GM19351 (cell line): ENCODE measurements around the gene YRDC.
"Not testable (repeated sequence)": the region's sequence is repeated elsewhere in the genome, so short reads cannot be mapped to it uniquely, and the experiment has no call there.

Source experiments
- ATAC-seq: cut with Tn5 transposase; IDR thresholded peaks from one replicate; pipeline ENCODE4 v1.9.1; 2021; ENCODE audit warnings: mild to moderate bottlenecking, moderate library complexity; ENCODE audit not compliant: unreplicated experiment

YRDC gene

DNA sequence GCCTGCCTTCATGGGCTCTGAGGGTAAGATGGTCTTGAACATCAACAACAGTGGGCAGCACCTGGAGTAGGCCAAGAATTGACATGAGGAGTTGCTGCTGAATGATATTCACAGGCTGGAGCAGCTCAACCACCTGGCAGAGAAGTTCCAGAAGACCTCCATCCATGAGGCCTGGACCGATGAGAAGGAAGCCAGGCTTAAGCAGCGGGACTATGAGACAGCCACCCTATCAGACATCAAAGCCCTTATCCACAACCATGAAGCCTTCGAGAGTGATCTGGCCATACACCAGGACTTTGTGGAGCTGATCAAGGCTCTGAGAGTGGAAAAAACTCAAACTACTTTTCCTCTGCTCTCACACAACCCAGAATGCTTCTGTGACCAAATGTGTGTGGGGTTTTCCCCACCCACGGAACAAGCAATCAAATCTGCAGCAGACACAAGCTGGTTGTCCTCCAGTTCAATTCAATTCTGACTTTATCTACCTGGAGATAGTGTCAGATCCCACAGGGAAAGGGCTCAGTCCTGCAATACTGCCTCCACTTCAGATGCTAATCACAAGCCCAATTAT, 31.0 kb downstream of the YRDC start:
- ATAC-seq, result no peak

DNA sequence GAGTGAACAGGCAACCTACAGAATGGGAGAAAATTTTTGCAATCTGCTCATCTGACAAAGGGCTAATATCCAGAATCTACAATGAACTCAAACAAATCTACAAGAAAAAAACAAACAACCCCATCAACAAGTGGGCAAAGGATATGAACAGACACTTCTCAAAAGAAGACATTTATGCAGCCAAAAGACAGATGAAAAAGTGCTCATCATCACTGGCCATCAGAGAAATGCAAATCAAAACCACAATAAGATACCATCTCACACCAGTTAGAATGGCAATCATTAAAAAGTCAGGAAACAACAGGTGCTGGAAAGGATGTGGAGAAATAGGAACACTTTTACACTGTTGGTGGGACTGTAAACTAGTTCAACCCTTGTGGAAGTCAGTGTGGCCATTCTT, 36.6 kb downstream of the YRDC start:
- not testable (repeated sequence) for ATAC-seq

DNA sequence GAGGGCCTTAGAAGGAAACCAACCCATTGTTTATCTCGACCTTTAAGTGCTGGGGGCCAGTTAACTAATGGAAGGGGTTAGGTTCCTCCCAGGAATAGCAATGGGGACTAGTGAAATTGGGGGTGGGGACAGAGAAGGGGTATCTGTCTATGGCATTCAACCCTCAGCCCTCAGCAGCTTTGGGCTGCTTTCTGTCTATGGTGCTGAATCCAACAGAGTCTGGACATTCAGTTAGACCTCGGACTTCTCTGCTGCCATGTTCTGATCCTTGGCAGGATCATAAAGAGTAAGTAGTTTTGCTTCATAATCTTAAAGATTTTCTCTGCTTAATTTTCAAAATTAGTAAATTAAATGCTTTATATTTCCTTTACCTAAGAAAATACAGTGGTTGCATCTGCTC, 40.5 kb downstream of the YRDC start:
- ATAC-seq, result no peak

DNA sequence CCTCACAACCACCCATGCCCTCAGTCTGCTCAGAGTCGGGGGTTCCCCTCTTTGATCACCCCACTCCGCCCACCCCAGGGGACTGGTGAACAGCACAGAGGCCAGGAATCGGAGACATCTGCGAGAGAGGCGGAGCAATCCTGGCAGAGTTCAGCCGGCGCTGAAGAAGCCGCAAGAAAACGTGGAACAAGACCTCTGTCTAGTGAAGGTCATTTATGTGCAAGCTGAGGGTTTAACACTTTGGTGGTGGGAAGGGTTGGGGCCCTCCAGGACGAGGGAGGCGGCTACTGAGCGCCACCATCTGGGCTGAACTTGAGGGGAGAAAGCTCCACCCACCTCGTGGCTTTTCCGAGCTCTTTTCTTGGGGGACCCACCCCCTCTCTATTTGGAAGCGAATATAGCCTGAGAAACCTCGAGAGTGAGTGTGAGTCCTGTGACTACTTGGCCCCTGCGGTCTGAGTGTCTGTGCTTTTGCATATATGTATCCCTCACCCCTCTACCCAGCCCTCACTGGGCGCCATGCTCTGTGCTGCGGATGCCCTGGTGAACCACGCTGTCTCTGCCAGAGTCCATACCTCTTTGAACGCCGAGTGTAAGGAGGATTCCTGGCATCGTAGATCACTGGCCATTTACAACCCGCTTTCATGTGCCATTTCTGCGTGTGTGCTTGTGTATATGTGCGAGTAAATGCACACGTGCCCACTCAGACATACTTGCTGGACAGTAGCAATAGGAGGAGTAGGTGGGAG, 41.9 kb downstream of the YRDC start:
- ATAC-seq, result no peak

DNA sequence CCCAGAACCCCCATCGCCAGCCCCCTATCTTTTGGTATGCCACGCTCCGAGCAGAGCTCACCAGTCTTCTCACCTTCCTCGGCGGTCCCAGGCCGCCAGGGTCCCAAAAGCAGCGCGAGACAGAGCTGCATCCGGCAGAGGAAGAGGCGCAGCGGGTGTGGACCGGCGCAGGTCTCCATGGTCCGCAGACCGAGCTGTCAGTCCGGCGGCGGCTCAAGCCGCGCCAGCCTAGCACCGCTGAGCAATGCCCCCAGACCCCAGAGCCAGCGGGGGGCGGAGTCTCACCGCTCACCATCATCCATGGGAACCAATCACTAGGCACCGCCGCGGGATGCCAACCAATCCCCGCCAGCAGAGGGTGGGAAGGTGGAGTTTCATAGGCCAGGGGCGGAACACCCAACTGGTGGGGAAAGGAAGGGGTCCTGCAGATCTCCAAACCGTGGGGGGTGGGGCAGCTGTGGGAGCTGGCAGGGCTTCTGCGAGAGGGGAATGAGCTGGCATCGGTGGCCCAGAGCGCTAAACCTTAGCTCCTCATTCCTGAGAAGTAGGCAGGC, 43.0 kb downstream of the YRDC start, which contains the start of gene EPHA10:
Gene EPHA10 (minus strand): TSS at position 233 of the 554 bp plus-strand sequence. CDS start 54 bp downstream, at position 179.
- ATAC-seq, result no peak

DNA sequence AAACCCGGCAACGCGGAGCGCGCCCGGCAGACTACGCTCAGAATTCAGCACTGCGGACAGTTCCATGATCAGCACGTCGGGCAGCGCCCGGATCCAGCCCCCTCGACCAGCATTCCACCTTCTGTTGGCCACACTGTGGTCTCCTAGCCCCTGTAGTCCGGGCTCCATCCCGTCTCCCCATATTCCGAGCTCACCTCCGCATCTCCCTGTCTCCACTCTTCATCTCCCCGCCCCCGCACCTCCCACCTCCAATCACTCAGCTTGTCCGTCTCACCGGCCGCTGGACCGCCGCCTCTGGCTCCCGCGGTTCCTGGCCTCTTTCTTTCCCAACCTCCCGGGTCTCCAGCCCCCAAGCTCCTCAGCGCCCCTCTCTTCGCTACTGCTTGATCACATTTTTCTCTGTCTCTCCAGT, 43.6 kb downstream of the YRDC start:
- ATAC-seq, result no peak

DNA sequence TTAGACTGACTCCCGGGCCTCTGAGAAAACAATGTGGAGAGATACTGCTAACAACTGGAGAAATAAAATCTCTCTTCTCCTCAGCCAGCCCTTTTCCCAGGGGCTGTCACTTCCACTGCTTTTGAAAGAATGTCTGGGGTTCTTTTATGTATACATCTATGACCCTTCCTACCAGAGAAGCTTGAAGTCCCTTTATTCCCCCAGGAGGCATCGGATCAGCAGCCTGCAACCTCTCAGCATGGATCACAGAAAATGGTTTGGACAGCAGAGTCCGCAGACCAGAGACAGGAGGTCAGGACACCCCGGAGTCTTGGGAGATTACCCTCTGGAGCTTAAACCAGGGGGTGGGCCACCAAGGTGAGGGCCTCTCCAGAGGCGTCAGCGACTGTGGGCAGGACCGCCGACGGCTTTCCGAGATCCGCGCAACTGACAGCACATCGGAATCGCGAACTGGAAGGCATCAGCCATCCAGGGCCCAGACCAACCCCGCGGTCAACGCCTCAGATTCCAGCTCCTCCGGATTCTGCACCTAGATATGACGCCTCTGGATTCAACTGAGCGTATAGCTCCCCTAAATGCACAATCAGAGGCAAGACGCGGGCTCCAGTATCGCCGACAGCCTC, 44.1 kb downstream of the YRDC start:
- no peak for ATAC-seq

DNA sequence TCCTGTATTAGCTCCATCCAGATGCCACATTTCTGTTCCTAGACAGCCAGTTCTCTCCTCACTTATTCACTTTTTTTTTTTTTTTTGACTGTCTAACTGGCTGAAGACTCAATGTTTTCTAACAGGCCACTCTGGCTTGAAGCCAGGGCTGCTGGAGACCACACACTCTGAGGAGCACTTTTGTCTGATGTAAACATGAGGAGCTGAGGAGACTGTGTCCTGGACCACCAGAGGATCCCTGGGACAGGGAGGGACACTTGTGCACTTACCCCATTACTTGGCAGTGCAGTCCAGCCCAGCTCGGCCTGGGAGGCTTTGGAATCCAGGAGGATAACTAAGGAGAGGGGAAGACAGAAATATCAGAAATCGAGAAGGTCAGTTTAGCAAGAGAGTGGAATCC, 45.5 kb downstream of the YRDC start:
- ATAC-seq, result no peak

DNA sequence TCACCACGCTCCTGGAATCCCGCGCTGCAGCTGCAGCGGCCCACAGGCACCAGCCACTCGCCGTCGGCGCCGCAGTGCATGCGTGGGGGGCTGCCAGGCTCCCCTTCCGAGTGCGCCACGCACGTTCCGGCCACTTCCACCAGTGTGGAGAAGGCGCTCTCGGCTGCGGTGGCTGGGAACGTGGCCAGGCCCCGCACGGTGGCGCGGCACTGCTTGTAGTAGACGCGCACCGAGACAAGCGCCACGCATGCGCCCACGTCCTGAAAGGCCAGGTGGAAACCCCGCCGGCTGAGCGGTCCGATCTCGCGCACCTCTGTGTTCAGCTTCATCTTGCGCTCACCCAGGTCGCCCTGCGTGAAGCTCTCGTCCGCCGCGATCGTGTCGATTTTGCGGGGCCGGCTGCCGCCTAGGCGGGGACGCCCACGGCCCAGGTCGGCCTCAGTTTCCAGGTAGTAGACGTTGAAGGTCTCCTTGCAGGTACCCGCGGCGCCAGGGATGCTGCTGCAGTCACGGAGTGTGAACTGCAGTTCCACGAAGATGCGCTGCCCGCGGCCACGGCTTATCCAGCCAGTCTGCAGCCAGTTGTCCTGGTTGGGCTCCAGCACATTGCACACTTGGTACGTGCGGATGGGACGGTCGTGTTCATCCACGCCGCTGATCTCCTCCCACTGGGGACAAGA, 46.5 kb downstream of the YRDC start:
- no peak for ATAC-seq

DNA sequence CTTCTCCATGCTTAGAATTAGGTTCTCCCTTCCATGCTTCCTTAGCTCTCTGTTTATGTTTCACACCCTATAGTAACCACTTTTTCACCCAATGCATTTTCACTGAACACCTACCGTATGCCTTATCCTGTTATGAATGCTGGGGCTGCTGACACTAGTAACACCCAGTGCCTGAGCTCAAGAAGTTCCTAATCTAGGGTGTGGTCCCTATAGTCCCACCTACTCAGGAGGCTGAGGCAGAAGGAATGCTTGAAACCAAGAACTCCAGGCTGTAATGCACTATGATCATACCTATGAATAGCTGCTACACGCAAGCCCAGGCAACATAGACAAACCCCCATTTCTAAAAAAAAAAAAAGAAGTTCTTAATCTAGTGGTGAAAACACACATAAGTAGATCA, 48.6 kb downstream of the YRDC start:
- no peak for ATAC-seq

DNA sequence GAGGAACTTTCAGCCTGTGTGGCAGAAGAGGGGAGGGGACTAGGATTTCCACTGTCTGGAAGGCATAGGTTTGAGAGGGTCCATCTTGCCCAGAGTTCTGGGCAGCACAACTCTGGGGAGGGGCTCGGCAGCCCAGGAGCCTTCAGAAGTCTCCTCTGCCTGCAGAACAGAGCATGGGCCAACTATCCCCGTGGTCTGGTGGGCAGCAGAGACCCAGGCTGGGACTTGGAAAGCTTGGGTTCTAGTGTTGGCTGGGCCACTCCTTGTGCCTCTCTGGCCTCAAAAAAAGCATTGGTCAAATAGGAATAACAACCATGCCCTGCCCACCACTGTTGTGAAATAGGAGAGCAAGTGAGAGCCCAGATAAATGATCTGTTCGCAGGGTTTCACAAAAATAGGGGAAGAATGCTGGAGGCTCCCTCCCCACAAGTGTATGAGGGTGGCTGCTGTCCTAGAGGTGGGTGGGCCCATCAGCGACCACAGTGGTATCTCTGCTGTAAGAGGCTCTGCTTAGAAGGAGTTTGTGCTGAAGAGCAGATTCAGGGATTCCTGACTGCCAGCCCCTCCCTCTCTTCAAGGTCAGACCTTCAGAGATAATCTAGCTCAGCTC, 52.0 kb downstream of the YRDC start:
- no peak for ATAC-seq

DNA sequence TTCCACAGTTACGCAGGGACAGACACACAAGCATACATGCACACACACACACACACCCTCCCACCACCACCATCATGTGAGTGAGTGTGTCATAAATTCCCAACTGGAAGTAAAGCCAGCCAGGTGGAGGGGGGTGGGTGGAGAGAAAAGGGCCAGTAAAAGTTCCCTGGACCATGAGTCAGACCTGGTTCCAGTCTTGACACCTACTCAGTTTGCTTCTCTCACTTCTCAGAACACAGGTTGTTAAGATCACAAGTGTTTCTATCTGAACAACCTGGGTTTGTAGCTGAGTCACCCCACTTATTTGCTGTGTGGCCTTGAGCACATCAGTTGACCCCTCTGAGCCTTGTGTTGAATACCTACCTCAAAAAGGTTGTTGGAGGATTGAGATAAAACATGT, 52.7 kb downstream of the YRDC start:
- ATAC-seq, result no peak

DNA sequence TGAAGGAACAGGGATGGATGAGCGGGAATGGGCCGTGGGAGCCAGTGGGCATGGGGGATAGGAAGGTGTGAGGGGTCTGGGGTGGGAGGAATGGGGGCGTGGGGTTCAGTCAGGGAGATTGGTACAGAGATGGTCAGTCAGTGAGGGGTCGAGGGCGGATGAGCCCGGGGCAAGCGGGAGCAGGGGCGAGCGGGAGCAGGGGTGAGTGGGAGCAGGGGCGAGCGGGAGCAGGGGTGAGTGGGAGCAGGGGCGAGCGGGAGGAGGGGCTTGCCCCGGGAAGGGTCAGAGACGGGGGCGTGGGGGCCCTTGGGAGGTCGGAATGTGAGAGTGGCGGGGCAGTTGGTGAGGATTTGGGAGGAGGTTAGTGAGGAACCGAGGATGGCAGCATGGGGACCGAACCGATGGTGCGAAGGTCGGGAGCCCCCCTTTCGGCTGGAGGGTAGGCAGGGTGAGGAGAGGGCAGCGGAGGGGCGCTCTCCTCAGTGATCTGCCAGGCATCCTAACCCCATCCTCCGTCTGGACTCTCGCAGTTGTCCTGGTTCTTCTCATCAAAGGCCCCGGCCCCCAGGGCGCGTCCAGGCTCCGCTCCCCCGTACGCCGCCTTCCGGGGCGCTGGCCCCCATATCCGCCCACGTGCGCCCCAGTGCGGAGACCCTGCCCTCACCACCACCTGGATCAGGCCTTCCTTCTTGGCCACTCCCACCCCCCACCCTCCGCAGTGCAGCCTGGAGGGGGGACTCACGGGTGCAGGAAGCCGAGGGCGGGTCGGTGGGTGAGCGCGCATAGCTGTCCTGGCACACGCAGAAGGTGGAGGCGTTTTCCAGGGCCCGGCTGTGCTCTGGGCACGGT, 54.3 kb downstream of the YRDC start:
- no peak for ATAC-seq
